Endothelial cell of umbilical vein (primary cell): Measurements from ENCODE around the gene BMPR2. TPM values are rescaled to one million over a fixed set of nuclear protein-coding genes. Genes with fewer than 3 reads are reported as not detected.

Source experiments
- BruUV-seq: library from RNA; stranded (reverse); fragments of 400-500 nt; replicated peaks from 2 replicates; lab custom pipeline; 2021; lab: Mats Ljungman, UMichigan
- CTCF ChIA-PET: fragments of 300-600, 350-600 bp; sonication (Branson Sonifier 250); formaldehyde crosslinking; loops from one replicate; lab custom pipeline; 2021; ENCODE audit warnings: antibody characterized with exemption, inconsistent platforms; lab: Charles Lee
- POLR2A ChIA-PET: fragments of 300-600, 350-600 bp; sonication (Branson Sonifier 250); formaldehyde crosslinking; loops from one replicate; lab custom pipeline; 2021; ENCODE audit warnings: antibody characterized with exemption, inconsistent platforms; lab: Charles Lee
- DNase-seq: peaks from one replicate; pipeline ENCODE4 v3.0.0-alpha.2; 2011; ENCODE audit warnings: low read depth, low spot score
- FAIRE-seq: peaks from 2 replicates; lab custom pipeline; 2011; peaks lifted over from hg19 to GRCh38; lab: Jason Lieb, UNC
- H2AFZ ChIP-seq: 2 replicates; pipeline ENCODE4 v1.6.0; 2012; ENCODE audit warnings: low read depth, low read length, control low read depth, inconsistent platforms
- H3K27ac ChIP-seq: 2 replicates; pipeline ENCODE4 v1.5.1; 2011; ENCODE audit warnings: low read depth, mild to moderate bottlenecking, control low read depth, low read length, moderate library complexity; ENCODE audit not compliant: insufficient read depth
- H3K27me3 ChIP-seq, 2 experiments: 2 replicates each; pipeline versions ENCODE4 v1.6.0 to v1.6.1; 2011; ENCODE audit warnings: low read length in 2 of 2, mixed read lengths in 1 of 2; ENCODE audit not compliant: control insufficient read depth in 2 of 2, insufficient read depth in 2 of 2
- H3K36me3 ChIP-seq, 2 experiments: 2 replicates in 1 of 2; 3 replicates in 1 of 2; pipeline ENCODE4 v1.5.1; 2011; ENCODE audit warnings: low read length in 2 of 2, mild to moderate bottlenecking in 1 of 2, moderate library complexity in 1 of 2; ENCODE audit not compliant: control insufficient read depth in 2 of 2, insufficient read depth in 2 of 2; ENCODE audit errors: extremely low read depth in 1 of 2
- H3K4me1 ChIP-seq: 3 replicates; pipeline ENCODE4 v1.5.1; 2011; ENCODE audit warnings: mild to moderate bottlenecking, low read length; ENCODE audit not compliant: control insufficient read depth, insufficient read depth; ENCODE audit errors: extremely low read depth
- H3K4me2 ChIP-seq: 2 replicates; pipeline ENCODE4 v1.6.1; 2011; ENCODE audit warnings: low read length, control low read depth, mixed read lengths; ENCODE audit not compliant: insufficient read depth
- H3K4me3 ChIP-seq, 3 experiments: fragments of 200-600 bp in 1 of 3; sonication (generic), shearing (Covaris generic) in 1 of 3; replicated peaks in 1 of 3; 2 replicates each; pipeline ENCODE4 v1.5.1; 2011 to 2016; ENCODE audit warnings: control low read depth in 3 of 3, low read length in 3 of 3, mild to moderate bottlenecking in 2 of 3, inconsistent platforms in 1 of 3, low read depth in 1 of 3, moderate library complexity in 1 of 3; ENCODE audit not compliant: insufficient read depth in 1 of 3
- H3K79me2 ChIP-seq: 2 replicates; pipeline ENCODE4 v1.6.0; 2012; ENCODE audit warnings: low read length, inconsistent platforms; ENCODE audit not compliant: control insufficient read depth, insufficient read depth
- H3K9ac ChIP-seq: replicated peaks from 2 replicates; pipeline ENCODE3; 2011; ENCODE audit warnings: low read length, control low read depth; ENCODE audit not compliant: insufficient read depth; ENCODE audit errors: extremely low read depth
- H3K9me1 ChIP-seq: replicated peaks from 3 replicates; pipeline ENCODE4 v1.6.0; 2011; ENCODE audit warnings: mild to moderate bottlenecking, low read length; ENCODE audit not compliant: control insufficient read depth, insufficient read depth; ENCODE audit errors: extremely low read depth
- H3K9me3 ChIP-seq: replicated peaks from 2 replicates; pipeline ENCODE4 v1.5.1; 2012; ENCODE audit warnings: low read length, inconsistent platforms; ENCODE audit not compliant: control insufficient read depth, insufficient read depth
- H4K20me1 ChIP-seq: replicated peaks from 2 replicates; pipeline ENCODE3; 2011; ENCODE audit warnings: mild to moderate bottlenecking, low read length; ENCODE audit not compliant: control insufficient read depth, insufficient read depth; ENCODE audit errors: extremely low read depth
- CTCF ChIP-seq, 2 donors: IDR thresholded peaks; 1 replicate in 1 of 2; 2 replicates in 1 of 2; pipeline ENCODE4 v1.5.1; 2011; ENCODE audit warnings: low read length in 2 of 2, mild to moderate bottlenecking in 2 of 2, moderate library complexity in 2 of 2, control low read depth in 1 of 2, inconsistent platforms in 1 of 2, low read depth in 1 of 2; ENCODE audit not compliant: insufficient read depth in 1 of 2; ENCODE audit errors: extremely low read depth in 1 of 2
- EZH2 ChIP-seq: IDR thresholded peaks from 2 replicates; pipeline ENCODE4 v1.6.1; 2012; ENCODE audit warnings: borderline replicate concordance, low read depth, mild to moderate bottlenecking, moderate library complexity, low read length, inconsistent platforms; ENCODE audit not compliant: severe bottlenecking
- FOS ChIP-seq: IDR thresholded peaks from 2 replicates; pipeline ENCODE4 v1.6.1; 2011; ENCODE audit warnings: mild to moderate bottlenecking, low read length, moderate library complexity, borderline replicate concordance; ENCODE audit not compliant: insufficient read depth
- GATA2 ChIP-seq: IDR thresholded peaks from 2 replicates; pipeline ENCODE4 v1.7.0; 2011; ENCODE audit warnings: low read depth, mild to moderate bottlenecking, moderate library complexity, mixed read lengths, low read length; ENCODE audit not compliant: insufficient read length, insufficient read depth
- JUN ChIP-seq: IDR thresholded peaks from 2 replicates; pipeline ENCODE4 v1.6.1; 2011; ENCODE audit warnings: borderline replicate concordance, low read depth; ENCODE audit not compliant: insufficient read length, insufficient read depth
- MYC ChIP-seq: IDR thresholded peaks from one replicate; pipeline ENCODE4 v1.6.1; 2011; ENCODE audit warnings: mild to moderate bottlenecking, low read depth, low read length
- POLR2A ChIP-seq: IDR thresholded peaks from 2 replicates; pipeline ENCODE4 v1.6.1; 2012; ENCODE audit warnings: low read depth, mild to moderate bottlenecking, control low read depth, low read length
- POLR2AphosphoS5 ChIP-seq: IDR thresholded peaks from 2 replicates; pipeline ENCODE4 v1.6.1; 2012; ENCODE audit warnings: low read depth, mild to moderate bottlenecking, control low read depth, low read length, moderate library complexity; ENCODE audit not compliant: insufficient read depth
- dilution Hi-C: fragments of 300-500 bp; cut with MboI; formaldehyde crosslinking; loops from one replicate; pipeline ENCODE4 v1.15.0; 2019; ENCODE audit warnings: low sequenced_read_pairs; ENCODE audit not compliant: extremely low pct_ligation_motif_present
- intact Hi-C: fragments of 100-400 bp; cut with micrococcal nuclease; formaldehyde crosslinking; loops from one replicate; pipeline ENCODE4 v1.10.0; 2022
- polyA plus RNA-seq, 4 experiments: library from polyadenylated mRNA; depleted of rRNA in 3 of 4; stranded (reverse) in 3 of 4; unstranded in 1 of 4; fragments of >200 nt; gene quantifications; 2 replicates each; pipeline versions ENCODE4 v1.2.1 to v1.2.3, GENCODE V29; 2011 to 2012; ENCODE audit warnings: missing spikeins in 1 of 4
- total RNA-seq: library from RNA; stranded (reverse); gene quantifications from 2 replicates; pipeline ENCODE4 v1.2.3, GENCODE V29; 2021
- TF ChIP-seq, protein P1 (sequence below): IDR thresholded peaks from 2 replicates; pipeline ENCODE4 v1.6.1; 2011; ENCODE audit not compliant: insufficient read depth, insufficient read length

BMPR2 gene
- total and polyA plus RNA-seq, 2 donors (not counting 3 experiments of a cell fraction or from before 2014, with no cell fraction given): 35.8 to 113 TPM

GRCh38 chr2:202460119-202460518 is 84.0 kb downstream of the BMPR2 start:
- no peak overlapping the region for H3K9ac ChIP-seq
- peaks cover 6% of the 10 kb centered on the region for H4K20me1 ChIP-seq
- H3K9me3 ChIP-seq: no peaks in the 10 kb centered on the region
- no peaks in the 10 kb centered on the region for H3K27me3 ChIP-seq
- H3K4me3 ChIP-seq: no peak overlapping the region
- BruUV-seq: no TSS peak
- CTCF ChIA-PET: no interaction called here
- no peak overlapping the region for H2AFZ ChIP-seq
- H3K9me1 ChIP-seq: no peaks in the 10 kb centered on the region
- dilution Hi-C loops (no loop called here), intact Hi-C loops (no loop called here)
- TF ChIP-seq, protein P1, sequence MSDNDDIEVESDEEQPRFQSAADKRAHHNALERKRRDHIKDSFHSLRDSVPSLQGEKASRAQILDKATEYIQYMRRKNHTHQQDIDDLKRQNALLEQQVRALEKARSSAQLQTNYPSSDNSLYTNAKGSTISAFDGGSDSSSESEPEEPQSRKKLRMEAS: no peak
- TF ChIP-seq GATA2: no peak
- no peak for TF ChIP-seq MYC
- no peak for TF ChIP-seq JUN
- TF ChIP-seq POLR2AphosphoS5: no peak
- TF ChIP-seq FOS: no peak
- TF ChIP-seq CTCF (IDR thresholded peaks at IDR 0.05; ENCODE audit: extremely low read depth in 1 of 2, insufficient read depth in 1 of 2, low read depth in 1 of 2, low read length in 2 of 2): no peak
- no peak for TF ChIP-seq POLR2A
- TF ChIP-seq EZH2: no peak
- H3K4me1 ChIP-seq: no peaks in the 10 kb centered on the region
- POLR2A ChIA-PET: no interaction called here
- H3K27ac ChIP-seq: no peak overlapping the region
- H3K36me3 ChIP-seq: peaks cover 1 to 4% of the 10 kb centered on the region in 2 experiments
- FAIRE-seq: no peak
- no peak overlapping the region for H3K4me2 ChIP-seq
- no peak for DNase-seq
- H3K79me2 ChIP-seq: peaks cover 84% of the 10 kb centered on the region
